ENCODE measurements around the gene EPHA6. TPM values are rescaled to one million over a fixed set of nuclear protein-coding genes. Genes with fewer than 3 reads are reported as not detected.

EPHA6 gene
- total and polyA plus RNA-seq, 7 donors: 0.58 to 53.5 (median 45.4) TPM; not detected in 2

DNA sequence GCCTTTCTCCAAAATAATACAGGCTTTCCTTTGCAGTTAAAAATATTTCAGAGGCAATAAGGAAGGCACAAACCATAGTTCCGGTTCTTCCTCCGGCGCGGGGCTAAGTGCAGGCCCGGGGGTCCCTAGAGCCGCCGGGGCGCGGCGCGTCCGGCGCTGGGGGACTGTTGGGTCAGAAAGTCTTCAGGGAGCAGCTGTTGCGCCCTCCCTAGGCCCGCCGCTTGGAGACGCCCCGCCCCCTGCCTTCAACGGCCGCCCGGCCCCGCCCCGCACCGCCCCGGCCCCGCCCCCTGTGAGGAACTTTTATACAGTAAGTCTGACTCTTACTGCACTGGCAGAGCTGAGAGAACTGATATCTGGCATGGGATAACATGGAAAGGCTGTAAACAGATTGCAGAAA, 667.0 kb downstream of the EPHA6 start:
- H3K27me3 ChIP-seq: no peaks in the 10 kb centered on the region
- H3K36me3 ChIP-seq: no peaks in the 10 kb centered on the region
- H3K27ac ChIP-seq: no peak overlapping the region
- TF ChIP-seq EP300 (IDR thresholded peaks at IDR 0.05): no peak
- TF ChIP-seq, protein P1, sequence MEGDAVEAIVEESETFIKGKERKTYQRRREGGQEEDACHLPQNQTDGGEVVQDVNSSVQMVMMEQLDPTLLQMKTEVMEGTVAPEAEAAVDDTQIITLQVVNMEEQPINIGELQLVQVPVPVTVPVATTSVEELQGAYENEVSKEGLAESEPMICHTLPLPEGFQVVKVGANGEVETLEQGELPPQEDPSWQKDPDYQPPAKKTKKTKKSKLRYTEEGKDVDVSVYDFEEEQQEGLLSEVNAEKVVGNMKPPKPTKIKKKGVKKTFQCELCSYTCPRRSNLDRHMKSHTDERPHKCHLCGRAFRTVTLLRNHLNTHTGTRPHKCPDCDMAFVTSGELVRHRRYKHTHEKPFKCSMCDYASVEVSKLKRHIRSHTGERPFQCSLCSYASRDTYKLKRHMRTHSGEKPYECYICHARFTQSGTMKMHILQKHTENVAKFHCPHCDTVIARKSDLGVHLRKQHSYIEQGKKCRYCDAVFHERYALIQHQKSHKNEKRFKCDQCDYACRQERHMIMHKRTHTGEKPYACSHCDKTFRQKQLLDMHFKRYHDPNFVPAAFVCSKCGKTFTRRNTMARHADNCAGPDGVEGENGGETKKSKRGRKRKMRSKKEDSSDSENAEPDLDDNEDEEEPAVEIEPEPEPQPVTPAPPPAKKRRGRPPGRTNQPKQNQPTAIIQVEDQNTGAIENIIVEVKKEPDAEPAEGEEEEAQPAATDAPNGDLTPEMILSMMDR (IDR thresholded peaks at IDR 0.05): no peak
- no peak for TF ChIP-seq POLR2A (IDR thresholded peaks at IDR 0.05)
- TF ChIP-seq POLR2AphosphoS5 (IDR thresholded peaks at IDR 0.05): no peak
- H3K4me1 ChIP-seq: no peaks in the 10 kb centered on the region
- no peak for DNase-seq
- 89 to 94% methylated on average over 26 of the region's 26 CpGs for WGBS, 2 donors
- no peaks in the 10 kb centered on the region for H3K9me3 ChIP-seq
- intact Hi-C loops (cut with DNase I): no loop called here
- no peak overlapping the region for H3K4me3 ChIP-seq

DNA sequence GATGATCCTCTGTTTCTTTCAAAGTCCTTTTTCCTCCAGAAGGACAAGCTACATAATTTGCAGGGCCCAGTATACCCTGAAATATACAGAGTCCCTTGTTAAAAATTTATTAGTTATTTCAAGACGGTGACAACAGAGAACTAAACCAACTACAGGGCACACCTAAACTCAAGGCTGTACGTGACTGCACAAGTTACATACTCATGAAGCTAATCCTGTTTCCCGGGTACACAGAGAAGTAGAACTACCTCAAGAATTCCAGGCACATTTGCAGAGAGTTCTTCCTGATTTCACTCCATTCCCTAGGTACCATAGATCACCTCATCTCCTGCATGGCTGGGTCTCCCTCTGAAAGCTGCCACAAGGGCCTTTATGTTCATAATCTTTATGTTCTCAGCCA, 670.8 kb downstream of the EPHA6 start:
- H3K9me3 ChIP-seq: no peaks in the 10 kb centered on the region
- no peaks in the 10 kb centered on the region for H3K4me1 ChIP-seq
- no peak overlapping the region for H3K27ac ChIP-seq
- TF ChIP-seq, protein P1 (IDR thresholded peaks at IDR 0.05): no peak
- TF ChIP-seq POLR2A (IDR thresholded peaks at IDR 0.05) (no peak), POLR2AphosphoS5 (IDR thresholded peaks at IDR 0.05) (no peak), EP300 (IDR thresholded peaks at IDR 0.05) (no peak)
- WGBS, 2 donors: 42 to 81% methylated on average over 3 of the region's 3 CpGs
- no peaks in the 10 kb centered on the region for H3K27me3 ChIP-seq
- DNase-seq: no peak
- H3K36me3 ChIP-seq: no peaks in the 10 kb centered on the region
- no peak overlapping the region for H3K4me3 ChIP-seq
- intact Hi-C loops (cut with DNase I): no loop called here

DNA sequence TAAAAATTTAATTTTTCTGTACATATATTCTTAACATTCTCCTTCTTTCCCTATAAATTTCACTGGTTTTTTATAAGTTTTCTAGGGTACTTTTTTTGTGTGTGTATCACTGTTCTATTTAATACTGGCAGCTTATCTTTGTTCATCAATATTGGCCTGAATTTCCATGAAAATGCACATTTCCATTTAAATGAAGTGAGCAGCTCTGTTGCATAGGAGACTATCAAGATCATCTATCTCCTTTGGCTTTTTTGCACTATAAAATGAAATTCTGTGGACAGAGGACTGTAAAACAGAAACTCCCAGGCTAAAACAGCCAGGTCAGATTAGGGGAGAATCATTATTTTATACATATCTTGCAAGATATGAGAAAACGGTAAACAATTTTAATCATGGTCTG, 673.2 kb downstream of the EPHA6 start:
- no peaks in the 10 kb centered on the region for H3K36me3 ChIP-seq
- H3K9me3 ChIP-seq: no peaks in the 10 kb centered on the region
- H3K4me3 ChIP-seq: no peak overlapping the region
- WGBS, 2 donors: 92 to 95% methylated on average over 1 of the region's 1 CpG
- no peak overlapping the region for H3K27ac ChIP-seq
- intact Hi-C loops (cut with DNase I): no loop called here
- no peak for TF ChIP-seq POLR2AphosphoS5 (IDR thresholded peaks at IDR 0.05)
- TF ChIP-seq, protein P1 (IDR thresholded peaks at IDR 0.05): no peak
- no peak for TF ChIP-seq POLR2A (IDR thresholded peaks at IDR 0.05)
- TF ChIP-seq EP300 (IDR thresholded peaks at IDR 0.05): no peak
- no peak for DNase-seq
- H3K4me1 ChIP-seq: no peaks in the 10 kb centered on the region
- no peaks in the 10 kb centered on the region for H3K27me3 ChIP-seq

DNA sequence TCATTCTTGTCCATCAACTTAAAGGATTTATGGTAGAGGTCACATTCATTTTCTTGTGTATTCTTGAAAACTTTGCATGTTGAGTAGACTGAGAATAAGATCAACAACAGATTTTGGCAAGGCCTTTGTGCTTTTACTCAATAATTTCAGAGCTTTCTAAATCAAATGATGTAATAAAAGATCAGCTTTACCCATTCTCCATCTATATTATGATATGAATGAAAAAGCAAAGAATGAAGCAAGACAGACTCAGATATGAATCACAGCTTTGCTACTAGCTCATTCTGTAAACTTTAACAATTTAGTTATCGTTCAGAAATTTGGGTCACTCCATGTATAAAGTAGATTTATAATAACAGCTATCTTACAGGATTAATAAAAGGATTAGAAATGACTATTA, 674.3 kb downstream of the EPHA6 start:
- no peaks in the 10 kb centered on the region for H3K9me3 ChIP-seq
- intact Hi-C loops (cut with DNase I): no loop called here
- H3K4me3 ChIP-seq: no peak overlapping the region
- H3K36me3 ChIP-seq: no peaks in the 10 kb centered on the region
- TF ChIP-seq, protein P1 (IDR thresholded peaks at IDR 0.05): no peak
- TF ChIP-seq EP300 (IDR thresholded peaks at IDR 0.05): no peak
- no peak for TF ChIP-seq POLR2AphosphoS5 (IDR thresholded peaks at IDR 0.05)
- no peak for TF ChIP-seq POLR2A (IDR thresholded peaks at IDR 0.05)
- H3K27ac ChIP-seq: no peak overlapping the region
- H3K4me1 ChIP-seq: no peaks in the 10 kb centered on the region
- no peak for DNase-seq
- WGBS, 2 donors: 84% methylated on average over 1 of the region's 1 CpG
- no peaks in the 10 kb centered on the region for H3K27me3 ChIP-seq

DNA sequence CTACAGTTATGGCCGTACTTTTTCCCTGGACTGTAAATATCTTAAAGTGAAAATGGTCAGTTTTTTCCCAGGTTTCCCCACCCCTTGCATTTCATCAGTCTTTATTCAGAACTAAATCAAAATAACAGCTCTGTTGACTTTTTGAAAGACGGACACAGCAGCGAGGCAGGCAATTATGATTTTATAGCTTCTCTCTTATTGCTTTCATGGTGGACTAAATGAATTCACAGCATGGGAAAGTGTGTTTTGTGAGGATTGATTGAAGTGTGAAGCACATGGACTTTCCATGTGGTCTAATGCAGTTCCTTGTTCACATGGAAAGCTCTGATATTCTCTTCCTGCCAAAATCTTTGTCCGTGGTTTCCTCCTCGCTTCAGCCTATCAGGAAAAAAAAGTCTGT, 681.5 kb downstream of the EPHA6 start:
- DNase-seq: no peak
- intact Hi-C loops (cut with DNase I): no loop called here
- H3K4me1 ChIP-seq: no peaks in the 10 kb centered on the region
- WGBS, 2 donors: 26 to 69% methylated on average over 5 of the region's 5 CpGs
- no peak overlapping the region for H3K27ac ChIP-seq
- no peak for TF ChIP-seq EP300 (IDR thresholded peaks at IDR 0.05)
- TF ChIP-seq POLR2AphosphoS5 (IDR thresholded peaks at IDR 0.05): no peak
- TF ChIP-seq, protein P1 (IDR thresholded peaks at IDR 0.05): no peak
- no peak for TF ChIP-seq POLR2A (IDR thresholded peaks at IDR 0.05)
- H3K9me3 ChIP-seq: no peaks in the 10 kb centered on the region
- H3K36me3 ChIP-seq: no peaks in the 10 kb centered on the region
- H3K4me3 ChIP-seq: no peak overlapping the region
- H3K27me3 ChIP-seq: no peaks in the 10 kb centered on the region
